ENCODE results near the gene ACTMAP. TPM values are rescaled to one million over a fixed set of nuclear protein-coding genes. Genes with fewer than 3 reads are reported as not detected.

Gene ACTMAP
- total and polyA plus RNA-seq, 2 experiments from 2014 or later, result 2.5 to 7.3 TPM

- in situ Hi-C loops (cut with MboI), result no loop called here
- H3K4me2 ChIP-seq (ENCODE audit: unreplicated experiment), result no peak overlapping the region
- H3K4me1 ChIP-seq (ENCODE audit: insufficient read depth), result peaks cover 10% of the 10 kb centered on the region
- no peaks in the 10 kb centered on the region for H3K9me2 ChIP-seq (ENCODE audit: insufficient read depth)
- peaks cover 6% of the 10 kb centered on the region; the same call in 1 of the 2 replicates for H3F3A ChIP-seq (ENCODE audit: insufficient read depth)
- no peak overlapping the region for H3K4me3 ChIP-seq
- no peak overlapping the region for H2AFZ ChIP-seq
- H3K27me3 ChIP-seq (replicated peaks; ENCODE audit: insufficient read depth), result no peaks in the 10 kb centered on the region
- no peaks in the 10 kb centered on the region for H3K9me3 ChIP-seq (ENCODE audit: low read depth)
- WGBS, 2 experiments (ENCODE audit: low coverage in 1 of 2, low lambda C conversion rate in 2 of 2, missing lambda C conversion rate in 2 of 2), result 88 to 99% methylated on average over 3 of the region's 3 CpGs
- DNase-seq, result no peak
- peaks cover 42% of the 10 kb centered on the region for H3K36me3 ChIP-seq (ENCODE audit: low read depth)
- no peak overlapping the region for H3K27ac ChIP-seq
- peaks cover 82% of the 10 kb centered on the region for H3K79me2 ChIP-seq (ENCODE audit: insufficient read depth)
- H4K20me1 ChIP-seq (ENCODE audit: insufficient read depth), result no peaks in the 10 kb centered on the region
- TF ChIP-seq EZH2 (IDR thresholded peaks at IDR 0.05; ENCODE audit: insufficient read depth, poor library complexity, severe bottlenecking), result no peak
- no peak for TF ChIP-seq EZH2phosphoT487 (IDR thresholded peaks at IDR 0.05; ENCODE audit: insufficient read depth, low read depth)
- no peak overlapping the region for H3K9ac ChIP-seq
These were observed 8.2 kb upstream of the ACTMAP start for GRCh38 chr19:40758491-40758890.

- in situ Hi-C loops (cut with MboI), result no loop called here
These were observed 6.3 kb upstream of the ACTMAP start for GRCh38 chr19:40756502-40757110.

GRCh38 chr19:40755791-40756190 is 5.5 kb upstream of the ACTMAP start:
- WGBS, 2 experiments (ENCODE audit: low coverage in 1 of 2, low lambda C conversion rate in 2 of 2, missing lambda C conversion rate in 2 of 2), result 91 to 97% methylated on average over 8 of the region's 8 CpGs
- peaks cover 24% of the 10 kb centered on the region for H3K36me3 ChIP-seq (ENCODE audit: low read depth)
- TF ChIP-seq EZH2 (IDR thresholded peaks at IDR 0.05; ENCODE audit: insufficient read depth, poor library complexity, severe bottlenecking), result no peak
- no peak for TF ChIP-seq EZH2phosphoT487 (IDR thresholded peaks at IDR 0.05; ENCODE audit: insufficient read depth, low read depth)

More at GRCh38 chr19:40756502-40757110, 6.3 kb upstream of the ACTMAP start:
- peaks cover 21% of the 10 kb centered on the region for H3K4me1 ChIP-seq (ENCODE audit: insufficient read depth)
- no peak overlapping the region for H3K4me3 ChIP-seq
- no peak for DNase-seq
- 86 to 88% methylated on average over 10 of the region's 11 CpGs for WGBS, 2 experiments (ENCODE audit: low coverage in 1 of 2, low lambda C conversion rate in 2 of 2, missing lambda C conversion rate in 2 of 2)
- H3K79me2 ChIP-seq (ENCODE audit: insufficient read depth), result peaks cover 91% of the 10 kb centered on the region
- peaks cover 16% of the 10 kb centered on the region; the same call in 1 of the 2 replicates for H3F3A ChIP-seq (ENCODE audit: insufficient read depth)
- no peak overlapping the region for H3K9ac ChIP-seq
- no peak for TF ChIP-seq EZH2phosphoT487 (IDR thresholded peaks at IDR 0.05; ENCODE audit: insufficient read depth, low read depth)
- no peak for TF ChIP-seq EZH2 (IDR thresholded peaks at IDR 0.05; ENCODE audit: insufficient read depth, poor library complexity, severe bottlenecking)
- H3K36me3 ChIP-seq (ENCODE audit: low read depth), result peaks cover 26% of the 10 kb centered on the region
- H4K20me1 ChIP-seq (ENCODE audit: insufficient read depth), result no peaks in the 10 kb centered on the region
- no peak overlapping the region for H3K4me2 ChIP-seq (ENCODE audit: unreplicated experiment)
- no peaks in the 10 kb centered on the region for H3K9me3 ChIP-seq (ENCODE audit: low read depth)
- H3K27ac ChIP-seq, result no peak overlapping the region
- no peaks in the 10 kb centered on the region for H3K9me2 ChIP-seq (ENCODE audit: insufficient read depth)
- no peak overlapping the region for H2AFZ ChIP-seq
- no peaks in the 10 kb centered on the region for H3K27me3 ChIP-seq (replicated peaks; ENCODE audit: insufficient read depth)

GRCh38 chr19:40755248-40755624 is 5.0 kb upstream of the ACTMAP start:
- no peak for DNase-seq
- Histone ChIP-seq H3K79me2 (ENCODE audit: insufficient read depth) (peaks cover 87% of the 10 kb centered on the region), H3K36me3 (ENCODE audit: low read depth) (peaks cover 21% of the 10 kb centered on the region), H3K9me3 (ENCODE audit: low read depth) (no peaks in the 10 kb centered on the region), H3K27ac (peak overlapping the region; percentile 56), H4K20me1 (ENCODE audit: insufficient read depth) (no peaks in the 10 kb centered on the region), H3K4me3 (no peak overlapping the region), H3K9ac (0 out of 2 replicates have a peak overlapping the region, but pooled peaks have one; percentile 48), H3K4me1 (ENCODE audit: insufficient read depth) (peaks cover 21% of the 10 kb centered on the region), H3K27me3 (replicated peaks; ENCODE audit: insufficient read depth) (no peaks in the 10 kb centered on the region), H3F3A (ENCODE audit: insufficient read depth) (peaks cover 22% of the 10 kb centered on the region; the same call in 1 of the 2 replicates), H3K4me2 (ENCODE audit: unreplicated experiment) (no peak overlapping the region), H3K9me2 (ENCODE audit: insufficient read depth) (no peaks in the 10 kb centered on the region), H2AFZ (no peak overlapping the region)
- in situ Hi-C loops (cut with MboI), result no loop called here
- TF ChIP-seq EZH2 (IDR thresholded peaks at IDR 0.05; ENCODE audit: insufficient read depth, poor library complexity, severe bottlenecking) (no peak), EZH2phosphoT487 (IDR thresholded peaks at IDR 0.05; ENCODE audit: insufficient read depth, low read depth) (no peak)
- 87 to 90% methylated on average over 3 of the region's 3 CpGs for WGBS, 2 experiments (ENCODE audit: low coverage in 1 of 2, low lambda C conversion rate in 2 of 2, missing lambda C conversion rate in 2 of 2)

More at GRCh38 chr19:40755791-40756190, 5.5 kb upstream of the ACTMAP start:
- Histone ChIP-seq H3K9me2 (ENCODE audit: insufficient read depth) (no peaks in the 10 kb centered on the region), H3K27me3 (replicated peaks; ENCODE audit: insufficient read depth) (no peaks in the 10 kb centered on the region), H3K9ac (no peak overlapping the region), H3K4me2 (ENCODE audit: unreplicated experiment) (no peak overlapping the region), H3K27ac (no peak overlapping the region), H3K79me2 (ENCODE audit: insufficient read depth) (peaks cover 92% of the 10 kb centered on the region), H3K4me1 (ENCODE audit: insufficient read depth) (peaks cover 21% of the 10 kb centered on the region), H3K9me3 (ENCODE audit: low read depth) (no peaks in the 10 kb centered on the region), H4K20me1 (ENCODE audit: insufficient read depth) (no peaks in the 10 kb centered on the region), H3F3A (ENCODE audit: insufficient read depth) (peaks cover 22% of the 10 kb centered on the region; the same call in 1 of the 2 replicates), H3K4me3 (no peak overlapping the region), H2AFZ (no peak overlapping the region)
- no peak for DNase-seq
- in situ Hi-C loops (cut with MboI), result no loop called here

Data from GM23248 (cell line).